ENCODE results near the gene POLR1D. TPM values are rescaled to one million over a fixed set of nuclear protein-coding genes. Genes with fewer than 3 reads are reported as not detected.

POLR1D gene
- total RNA-seq, 1 donor from 2014 or later = 153 TPM

DNA sequence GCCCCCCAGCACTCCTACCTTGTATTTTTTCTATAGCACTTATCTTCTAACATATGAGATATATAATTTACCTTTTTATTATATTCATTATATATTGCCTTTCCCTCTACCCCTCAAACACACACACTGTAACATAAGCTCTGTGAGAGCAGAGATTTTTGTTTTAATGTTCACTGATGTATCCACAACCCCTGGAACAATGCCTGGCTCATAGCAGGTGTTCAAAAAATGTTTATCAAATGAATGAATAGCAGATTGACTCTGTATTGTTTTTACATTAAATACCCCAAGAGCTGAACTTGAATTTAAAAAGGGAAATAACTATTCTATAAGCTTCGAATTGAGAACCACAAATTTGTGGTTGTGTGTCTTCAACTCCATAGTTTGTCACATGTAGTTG is 11.0 kb downstream of the POLR1D start:
- no peak overlapping the region for H3K27ac Mint-ChIP-seq
- no peak overlapping the region for H3K4me3 Mint-ChIP-seq (ENCODE audit: low read depth)
- TF ChIP-seq, protein P1, sequence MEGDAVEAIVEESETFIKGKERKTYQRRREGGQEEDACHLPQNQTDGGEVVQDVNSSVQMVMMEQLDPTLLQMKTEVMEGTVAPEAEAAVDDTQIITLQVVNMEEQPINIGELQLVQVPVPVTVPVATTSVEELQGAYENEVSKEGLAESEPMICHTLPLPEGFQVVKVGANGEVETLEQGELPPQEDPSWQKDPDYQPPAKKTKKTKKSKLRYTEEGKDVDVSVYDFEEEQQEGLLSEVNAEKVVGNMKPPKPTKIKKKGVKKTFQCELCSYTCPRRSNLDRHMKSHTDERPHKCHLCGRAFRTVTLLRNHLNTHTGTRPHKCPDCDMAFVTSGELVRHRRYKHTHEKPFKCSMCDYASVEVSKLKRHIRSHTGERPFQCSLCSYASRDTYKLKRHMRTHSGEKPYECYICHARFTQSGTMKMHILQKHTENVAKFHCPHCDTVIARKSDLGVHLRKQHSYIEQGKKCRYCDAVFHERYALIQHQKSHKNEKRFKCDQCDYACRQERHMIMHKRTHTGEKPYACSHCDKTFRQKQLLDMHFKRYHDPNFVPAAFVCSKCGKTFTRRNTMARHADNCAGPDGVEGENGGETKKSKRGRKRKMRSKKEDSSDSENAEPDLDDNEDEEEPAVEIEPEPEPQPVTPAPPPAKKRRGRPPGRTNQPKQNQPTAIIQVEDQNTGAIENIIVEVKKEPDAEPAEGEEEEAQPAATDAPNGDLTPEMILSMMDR (IDR thresholded peaks at IDR 0.05; ENCODE audit: unreplicated experiment) = no peak
- H3K27me3 Mint-ChIP-seq = no peaks in the 10 kb centered on the region
- H3K9me3 Mint-ChIP-seq (ENCODE audit: low read depth) = no peaks in the 10 kb centered on the region
- peaks cover 3% of the 10 kb centered on the region for H3K36me3 Mint-ChIP-seq (ENCODE audit: insufficient read depth)
- peaks cover 3% of the 10 kb centered on the region for H3K4me1 Mint-ChIP-seq (ENCODE audit: low read depth)
- DNase-seq (ENCODE audit: low spot score, unreplicated experiment) = no peak

DNA sequence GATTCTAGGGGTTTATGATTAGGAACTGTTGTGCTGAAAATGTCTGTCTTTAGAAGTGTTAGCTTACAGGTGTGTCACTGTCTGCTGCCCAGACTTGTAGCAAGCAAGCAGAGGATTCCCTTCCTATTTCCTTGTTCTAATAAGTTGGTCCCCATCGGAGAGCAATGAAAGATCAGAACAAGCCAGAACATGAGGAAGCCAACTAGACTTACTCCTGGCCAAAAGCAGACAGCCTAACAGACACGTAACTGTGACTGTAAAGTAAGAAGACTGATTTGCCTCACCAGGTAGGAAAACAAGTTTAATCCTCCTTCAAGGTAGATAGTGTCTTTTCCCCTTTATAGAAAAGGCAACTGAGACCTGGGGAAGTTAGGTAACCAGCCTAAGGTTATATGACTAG is 12.5 kb downstream of the POLR1D start:
- no peaks in the 10 kb centered on the region for H3K4me1 Mint-ChIP-seq (ENCODE audit: low read depth)
- no peaks in the 10 kb centered on the region for H3K27me3 Mint-ChIP-seq
- H3K4me3 Mint-ChIP-seq (ENCODE audit: low read depth) = no peak overlapping the region
- H3K9me3 Mint-ChIP-seq (ENCODE audit: low read depth) = no peaks in the 10 kb centered on the region
- no peaks in the 10 kb centered on the region for H3K36me3 Mint-ChIP-seq (ENCODE audit: insufficient read depth)
- no peak for DNase-seq (ENCODE audit: low spot score, unreplicated experiment)
- H3K27ac Mint-ChIP-seq = no peak overlapping the region
- TF ChIP-seq, protein P1 (IDR thresholded peaks at IDR 0.05; ENCODE audit: unreplicated experiment) = no peak

DNA sequence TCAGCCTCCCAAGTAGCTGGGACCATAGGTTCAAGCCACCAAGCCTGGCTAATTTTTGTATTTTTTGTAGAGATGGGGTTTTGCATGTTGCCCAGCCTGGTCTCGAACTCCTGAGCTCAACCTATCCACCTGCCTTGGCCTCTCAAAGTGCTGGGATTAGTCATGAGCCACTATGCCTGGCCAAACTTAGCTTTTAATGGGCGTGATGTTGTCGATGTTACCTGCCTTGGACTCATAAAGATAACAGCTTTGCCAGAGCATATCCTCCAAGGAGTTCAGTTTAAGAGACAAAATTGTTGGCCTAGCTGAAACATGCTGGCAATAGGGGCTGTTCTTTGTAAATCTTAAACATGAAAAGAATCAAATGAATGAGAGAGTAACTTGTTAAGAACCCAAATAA is 13.1 kb downstream of the POLR1D start:
- TF ChIP-seq, protein P1 (IDR thresholded peaks at IDR 0.05; ENCODE audit: unreplicated experiment) = no peak
- Mint-ChIP-seq H3K4me1 (ENCODE audit: low read depth) (no peaks in the 10 kb centered on the region), H3K36me3 (ENCODE audit: insufficient read depth) (no peaks in the 10 kb centered on the region), H3K27me3 (no peaks in the 10 kb centered on the region), H3K27ac (no peak overlapping the region), H3K9me3 (ENCODE audit: low read depth) (no peaks in the 10 kb centered on the region), H3K4me3 (ENCODE audit: low read depth) (no peak overlapping the region)
- no peak for DNase-seq (ENCODE audit: low spot score, unreplicated experiment)

DNA sequence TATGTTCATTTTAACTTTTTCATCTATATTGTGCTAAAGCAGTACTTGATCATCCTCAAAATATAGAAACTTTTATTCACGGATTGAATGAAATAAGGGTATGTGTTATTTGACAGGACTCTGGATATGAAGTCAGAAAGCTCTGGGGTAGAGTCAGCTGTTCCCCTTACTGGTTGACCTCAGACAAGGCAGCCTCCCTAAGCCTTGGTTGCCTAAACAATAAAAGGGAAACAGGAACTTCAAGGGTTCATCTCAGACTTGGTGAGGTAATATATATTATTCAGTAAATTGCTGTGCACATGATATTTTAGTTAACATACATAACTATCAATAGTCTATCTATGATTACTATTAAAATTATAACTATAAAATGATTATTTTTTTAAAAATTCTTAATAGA is 13.6 kb downstream of the POLR1D start:
- DNase-seq (ENCODE audit: low spot score, unreplicated experiment) = no peak
- Mint-ChIP-seq H3K4me3 (ENCODE audit: low read depth) (no peak overlapping the region), H3K4me1 (ENCODE audit: low read depth) (no peaks in the 10 kb centered on the region), H3K36me3 (ENCODE audit: insufficient read depth) (no peaks in the 10 kb centered on the region), H3K27me3 (no peaks in the 10 kb centered on the region), H3K9me3 (ENCODE audit: low read depth) (no peaks in the 10 kb centered on the region), H3K27ac (no peak overlapping the region)
- TF ChIP-seq, protein P1 (IDR thresholded peaks at IDR 0.05; ENCODE audit: unreplicated experiment) = no peak

DNA sequence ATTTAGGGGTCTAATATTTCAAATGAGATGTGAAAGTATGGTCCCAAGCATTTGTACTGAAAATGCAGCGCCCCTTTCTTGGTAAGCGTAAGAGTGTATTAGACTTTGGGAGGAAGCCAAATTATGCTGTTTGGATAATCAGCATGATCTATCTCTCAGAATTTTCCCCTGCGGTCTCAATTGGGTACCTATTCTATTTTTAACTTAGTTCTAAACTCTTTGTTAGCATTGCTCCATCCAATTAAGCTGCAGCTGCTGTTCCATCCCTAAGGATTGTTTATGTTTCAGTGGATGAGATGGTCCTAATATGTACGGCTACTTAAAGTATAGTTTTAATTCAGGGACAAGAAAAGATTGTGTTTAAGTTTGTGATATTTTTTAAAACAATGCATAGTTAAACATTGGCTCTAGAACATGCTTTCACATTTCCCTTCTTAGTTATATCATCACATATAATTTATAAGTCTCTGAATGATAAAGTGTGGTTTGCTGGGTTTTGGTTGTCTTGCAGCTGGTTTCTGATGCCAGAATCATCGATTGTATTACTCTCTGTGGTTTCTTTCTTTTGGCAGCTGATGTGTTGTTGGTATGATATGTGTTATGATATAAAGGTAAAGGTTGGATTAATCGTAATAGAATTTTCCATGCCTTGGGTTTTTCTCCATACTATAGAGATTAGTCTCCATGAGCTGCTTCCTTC is 15.0 kb downstream of the POLR1D start:
- no peaks in the 10 kb centered on the region for H3K36me3 Mint-ChIP-seq (ENCODE audit: insufficient read depth)
- TF ChIP-seq, protein P1 (IDR thresholded peaks at IDR 0.05; ENCODE audit: unreplicated experiment) = no peak
- H3K9me3 Mint-ChIP-seq (ENCODE audit: low read depth) = no peaks in the 10 kb centered on the region
- no peaks in the 10 kb centered on the region for H3K4me1 Mint-ChIP-seq (ENCODE audit: low read depth)
- no peak overlapping the region for H3K27ac Mint-ChIP-seq
- DNase-seq (ENCODE audit: low spot score, unreplicated experiment) = no peak
- no peaks in the 10 kb centered on the region for H3K27me3 Mint-ChIP-seq
- H3K4me3 Mint-ChIP-seq (ENCODE audit: low read depth) = no peak overlapping the region
